ENCODE data around the gene DAP. TPM values are rescaled to one million over a fixed set of nuclear protein-coding genes. Genes with fewer than 3 reads are reported as not detected.
A peak's percentile ranks its signal among the peaks of the same experiment; 100 is the strongest.

Gene DAP
- total RNA-seq, 3 donors from 2014 or later (not counting 1 experiment from before 2014, with no cell fraction given): 38.4 to 48.9 (median 44.9) TPM

DNA sequence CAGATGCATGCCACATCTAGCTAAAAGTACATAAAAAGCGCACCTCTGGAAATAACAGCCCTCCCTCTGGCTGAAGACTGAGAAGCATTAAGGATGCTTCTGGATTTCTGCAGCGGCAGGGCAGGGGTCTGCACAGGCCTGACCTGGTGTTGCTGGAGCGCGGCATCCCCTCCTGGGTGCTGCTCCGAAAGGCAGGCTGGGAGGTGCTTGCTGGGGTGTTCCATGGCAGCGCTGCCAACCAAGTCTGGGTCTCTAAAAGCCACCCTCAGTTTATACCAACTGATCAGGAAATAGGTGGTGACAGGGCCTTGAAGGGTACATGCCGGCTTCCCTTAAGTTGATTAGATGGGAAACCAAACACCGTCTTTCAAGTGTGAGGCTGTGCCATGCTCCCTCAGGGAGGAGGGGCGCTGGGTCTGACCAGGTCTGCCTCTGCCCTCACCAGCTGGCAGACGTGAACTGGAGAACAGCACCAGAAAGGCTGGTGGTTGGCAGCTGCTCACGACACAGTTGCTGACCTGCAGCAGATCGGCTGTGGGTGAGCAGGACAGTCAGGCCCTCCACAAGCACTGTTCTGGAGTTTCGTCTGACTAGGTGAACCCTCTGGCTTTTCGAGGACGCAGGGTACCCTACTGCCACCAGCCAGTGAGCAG, 81.6 kb downstream of the DAP start:
- no peak overlapping the region for H3K4me3 ChIP-seq (ENCODE audit: low read length)
- peaks cover 18% of the 10 kb centered on the region for H3K36me3 ChIP-seq (ENCODE audit: control insufficient read depth, insufficient read depth, low read length)
- peaks cover 10 to 11% of the 10 kb centered on the region in 2 donors for H3K27me3 Mint-ChIP-seq (ENCODE audit: low read depth in 2 of 2)
- no peak overlapping the region for H3K27ac Mint-ChIP-seq
- H3K4me3 Mint-ChIP-seq: no peak overlapping the region
- intact Hi-C loops (cut with micrococcal nuclease): no loop called here
- H3K27me3 ChIP-seq (ENCODE audit: control insufficient read depth, insufficient read depth, low read length): no peaks in the 10 kb centered on the region
- H3K9me3 ChIP-seq (ENCODE audit: control insufficient read depth, insufficient read depth, low read length): no peaks in the 10 kb centered on the region
- WGBS (ENCODE audit: insufficient coverage): 96% methylated on average over 15 of the region's 15 CpGs
- peaks cover 16% of the 10 kb centered on the region for H3K36me3 Mint-ChIP-seq
- DNase-seq (no peak), ATAC-seq (no peak)
- H3K9me3 Mint-ChIP-seq: no peaks in the 10 kb centered on the region
- H3K27ac ChIP-seq (ENCODE audit: low read length): no peak overlapping the region
- H3K4me1 ChIP-seq (ENCODE audit: control insufficient read depth, insufficient read depth, low read length): peaks cover 31% of the 10 kb centered on the region
- H3K4me1 Mint-ChIP-seq: peaks cover 54 to 55% of the 10 kb centered on the region in 2 donors
- TF ChIP-seq, protein P1, sequence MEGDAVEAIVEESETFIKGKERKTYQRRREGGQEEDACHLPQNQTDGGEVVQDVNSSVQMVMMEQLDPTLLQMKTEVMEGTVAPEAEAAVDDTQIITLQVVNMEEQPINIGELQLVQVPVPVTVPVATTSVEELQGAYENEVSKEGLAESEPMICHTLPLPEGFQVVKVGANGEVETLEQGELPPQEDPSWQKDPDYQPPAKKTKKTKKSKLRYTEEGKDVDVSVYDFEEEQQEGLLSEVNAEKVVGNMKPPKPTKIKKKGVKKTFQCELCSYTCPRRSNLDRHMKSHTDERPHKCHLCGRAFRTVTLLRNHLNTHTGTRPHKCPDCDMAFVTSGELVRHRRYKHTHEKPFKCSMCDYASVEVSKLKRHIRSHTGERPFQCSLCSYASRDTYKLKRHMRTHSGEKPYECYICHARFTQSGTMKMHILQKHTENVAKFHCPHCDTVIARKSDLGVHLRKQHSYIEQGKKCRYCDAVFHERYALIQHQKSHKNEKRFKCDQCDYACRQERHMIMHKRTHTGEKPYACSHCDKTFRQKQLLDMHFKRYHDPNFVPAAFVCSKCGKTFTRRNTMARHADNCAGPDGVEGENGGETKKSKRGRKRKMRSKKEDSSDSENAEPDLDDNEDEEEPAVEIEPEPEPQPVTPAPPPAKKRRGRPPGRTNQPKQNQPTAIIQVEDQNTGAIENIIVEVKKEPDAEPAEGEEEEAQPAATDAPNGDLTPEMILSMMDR (IDR thresholded peaks at IDR 0.05): no peak

DNA sequence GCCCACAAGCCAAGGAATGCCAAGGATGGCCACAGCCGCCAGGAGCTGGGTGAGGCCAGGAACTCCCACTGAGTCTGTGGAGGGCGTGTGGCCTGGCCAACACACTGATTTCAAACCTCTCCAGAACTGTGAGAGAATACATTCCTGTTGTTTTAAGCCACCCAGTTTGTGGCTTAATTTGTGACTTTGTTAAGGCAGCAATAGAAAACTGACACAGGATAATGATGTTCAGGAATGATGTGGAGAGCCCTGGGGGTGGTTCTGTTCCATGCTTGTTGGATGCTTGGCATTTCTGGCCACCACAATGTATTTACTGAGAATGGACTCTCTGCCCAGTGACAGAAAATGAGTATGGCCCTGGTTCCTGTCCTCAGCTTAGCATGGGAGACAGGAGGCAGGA, 82.8 kb downstream of the DAP start:
- intact Hi-C loops (cut with micrococcal nuclease): no loop called here
- no peak overlapping the region for H3K27ac ChIP-seq (ENCODE audit: low read length)
- H3K4me3 ChIP-seq (ENCODE audit: low read length): no peak overlapping the region
- no peaks in the 10 kb centered on the region for H3K27me3 ChIP-seq (ENCODE audit: control insufficient read depth, insufficient read depth, low read length)
- H3K4me3 Mint-ChIP-seq: no peak overlapping the region
- peaks cover 47 to 51% of the 10 kb centered on the region in 2 donors for H3K4me1 Mint-ChIP-seq
- DNase-seq (no peak), ATAC-seq (no peak)
- no peaks in the 10 kb centered on the region for H3K9me3 Mint-ChIP-seq
- no peak overlapping the region for H3K27ac Mint-ChIP-seq
- peaks cover 18% of the 10 kb centered on the region for H3K36me3 ChIP-seq (ENCODE audit: control insufficient read depth, insufficient read depth, low read length)
- peaks cover 10 to 11% of the 10 kb centered on the region in 2 donors for H3K27me3 Mint-ChIP-seq (ENCODE audit: low read depth in 2 of 2)
- TF ChIP-seq, protein P1 (IDR thresholded peaks at IDR 0.05): no peak
- WGBS (ENCODE audit: insufficient coverage): 96% methylated on average over 2 of the region's 2 CpGs
- H3K9me3 ChIP-seq (ENCODE audit: control insufficient read depth, insufficient read depth, low read length): no peaks in the 10 kb centered on the region
- H3K4me1 ChIP-seq (ENCODE audit: control insufficient read depth, insufficient read depth, low read length): peaks cover 31% of the 10 kb centered on the region
- H3K36me3 Mint-ChIP-seq: peaks cover 16% of the 10 kb centered on the region

DNA sequence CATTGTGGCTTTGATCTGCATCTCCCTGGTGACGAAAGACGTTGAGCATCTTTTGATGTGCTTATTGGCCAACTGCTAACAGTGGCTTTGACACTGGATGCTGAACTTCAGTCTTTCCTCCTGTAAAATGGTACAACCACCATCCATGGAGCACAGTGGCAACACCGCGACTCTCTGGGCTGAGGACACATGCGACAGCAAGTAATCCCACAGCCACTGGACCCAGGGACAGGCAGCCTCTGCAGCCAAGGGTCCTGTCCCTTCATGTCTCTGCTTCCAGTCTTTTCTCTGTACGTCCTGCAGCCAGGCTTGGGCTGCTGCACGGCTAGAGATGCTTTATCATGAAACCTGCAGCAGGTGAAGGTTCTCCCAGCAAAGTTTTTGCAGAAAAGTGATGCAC, 83.5 kb downstream of the DAP start:
- Mint-ChIP-seq H3K4me3 (no peak overlapping the region), H3K27me3 (ENCODE audit: low read depth in 2 of 2) (peaks cover 10 to 11% of the 10 kb centered on the region in 2 donors), H3K27ac (peak overlapping the region in 1 of 2 donors; percentile 35), H3K9me3 (no peaks in the 10 kb centered on the region), H3K4me1 (peaks cover 40 to 44% of the 10 kb centered on the region in 2 donors), H3K36me3 (peaks cover 16% of the 10 kb centered on the region)
- TF ChIP-seq, protein P1 (IDR thresholded peaks at IDR 0.05): no peak
- H3K4me3 ChIP-seq (ENCODE audit: low read length): no peak overlapping the region
- 98% methylated on average over 7 of the region's 7 CpGs for WGBS (ENCODE audit: insufficient coverage)
- H3K9me3 ChIP-seq (ENCODE audit: control insufficient read depth, insufficient read depth, low read length): no peaks in the 10 kb centered on the region
- no peaks in the 10 kb centered on the region for H3K27me3 ChIP-seq (ENCODE audit: control insufficient read depth, insufficient read depth, low read length)
- intact Hi-C loops (cut with micrococcal nuclease): no loop called here
- no peak overlapping the region for H3K27ac ChIP-seq (ENCODE audit: low read length)
- H3K36me3 ChIP-seq (ENCODE audit: control insufficient read depth, insufficient read depth, low read length): peaks cover 18% of the 10 kb centered on the region
- ATAC-seq (no peak), DNase-seq (no peak)
- H3K4me1 ChIP-seq (ENCODE audit: control insufficient read depth, insufficient read depth, low read length): peaks cover 29% of the 10 kb centered on the region

DNA sequence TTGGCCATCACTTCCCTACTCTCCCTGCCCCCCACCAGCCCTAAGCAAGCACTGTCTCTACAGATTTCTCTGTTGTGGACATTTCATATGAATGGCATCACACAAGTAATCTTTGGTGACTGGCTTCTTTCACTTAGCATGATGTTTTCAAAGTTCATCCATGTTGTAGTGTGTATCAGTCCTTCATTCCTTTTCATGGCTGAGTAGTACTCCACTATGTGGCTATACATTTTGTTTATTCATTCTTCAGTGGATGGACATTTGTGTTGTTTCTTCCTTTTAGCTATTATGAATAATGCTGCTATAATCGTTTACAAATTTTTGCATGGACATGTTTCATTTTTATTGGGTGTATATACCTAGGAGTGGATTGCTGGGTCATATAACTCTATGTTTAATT, 84.1 kb downstream of the DAP start:
- no peaks in the 10 kb centered on the region for H3K9me3 Mint-ChIP-seq
- H3K36me3 Mint-ChIP-seq: peaks cover 16% of the 10 kb centered on the region
- H3K27ac Mint-ChIP-seq: no peak overlapping the region
- no peak overlapping the region for H3K4me3 ChIP-seq (ENCODE audit: low read length)
- H3K4me1 Mint-ChIP-seq: peaks cover 34 to 38% of the 10 kb centered on the region in 2 donors
- H3K4me3 Mint-ChIP-seq: no peak overlapping the region
- ATAC-seq: no peak
- no peaks in the 10 kb centered on the region for H3K27me3 ChIP-seq (ENCODE audit: control insufficient read depth, insufficient read depth, low read length)
- H3K27me3 Mint-ChIP-seq (ENCODE audit: low read depth in 2 of 2): peaks cover 10 to 11% of the 10 kb centered on the region in 2 donors
- H3K27ac ChIP-seq (ENCODE audit: low read length): no peak overlapping the region
- intact Hi-C loops (cut with micrococcal nuclease): no loop called here
- whole genome bisulfite sequencing (ENCODE audit: insufficient coverage): 100% methylated on average over 1 of the region's 1 CpG
- peaks cover 18% of the 10 kb centered on the region for H3K36me3 ChIP-seq (ENCODE audit: control insufficient read depth, insufficient read depth, low read length)
- H3K9me3 ChIP-seq (ENCODE audit: control insufficient read depth, insufficient read depth, low read length): no peaks in the 10 kb centered on the region
- no peak for DNase-seq
- TF ChIP-seq, protein P1 (IDR thresholded peaks at IDR 0.05): no peak
- peaks cover 23% of the 10 kb centered on the region for H3K4me1 ChIP-seq (ENCODE audit: control insufficient read depth, insufficient read depth, low read length)

All from natural killer cell (primary cell).